Mucosa of descending colon (tissue), 3 donors: ENCODE data around the gene KRT85. TPM values are rescaled to one million over a fixed set of nuclear protein-coding genes. Genes with fewer than 3 reads are reported as not detected.

Experiments used
- ATAC-seq: fragments of 200-7000 bp; cut with Tn5 transposase; one replicate; pipeline ENCODE4 v1.9.1; 2020; ENCODE audit warnings: mild to moderate bottlenecking, moderate library complexity
- DNase-seq, 3 donors: peaks; one replicate each; pipeline ENCODE4 v3.0.0-alpha.2; 2020
- H3K36me3 ChIP-seq: fragments of 200-600 bp; one replicate; pipeline ENCODE4 v1.8.0; 2021; ENCODE audit warnings: low read depth, mild to moderate bottlenecking
- H3K4me1 ChIP-seq: fragments of 200-600 bp; one replicate; pipeline ENCODE4 v1.8.0; 2021; ENCODE audit warnings: low read depth, mild to moderate bottlenecking
- H3K4me3 ChIP-seq: fragments of 200-600 bp; one replicate; pipeline ENCODE4 v1.8.0; 2021; ENCODE audit warnings: mild to moderate bottlenecking
- H3K9me3 ChIP-seq: fragments of 200-600 bp; one replicate; pipeline ENCODE4 v1.8.0; 2021; ENCODE audit warnings: mild to moderate bottlenecking
- intact Hi-C, 2 donors: fragments of 100-400 bp; cut with DNase I in 1 of 2; cut with micrococcal nuclease in 1 of 2; formaldehyde crosslinking; loops; one replicate each; pipeline versions ENCODE4 v1.11.0 to v1.11.1; 2022; cut with DNase I, micrococcal nuclease
- total RNA-seq, 3 donors: library from RNA; stranded (reverse); fragmentation: NEBNext Ultra II Directional in 2 of 3; extraction: Animal tissue kit (Norgen Biotek cat#: 25700) in 2 of 3; gene quantifications; one replicate each; pipeline versions ENCODE4 v1.2.1 to v1.2.4, GENCODE V29; 2021 to 2023
- TF ChIP-seq, protein P1 (sequence below): fragments of 200-600 bp; IDR thresholded peaks from one replicate; pipeline ENCODE4 v1.8.0; 2022; ENCODE audit warnings: antibody characterized with exemption, mild to moderate bottlenecking
- donor health status: DM: no; HTN: no; CAD: no; lungs with moderate emphysema.
- donor health status: DM: no; HTN: no; CAD: no.
- donor health status: DM: no; HTN: yes; CAD: no.

The KRT85 gene
- total RNA-seq, 3 donors from 2014 or later = not detected

DNA sequence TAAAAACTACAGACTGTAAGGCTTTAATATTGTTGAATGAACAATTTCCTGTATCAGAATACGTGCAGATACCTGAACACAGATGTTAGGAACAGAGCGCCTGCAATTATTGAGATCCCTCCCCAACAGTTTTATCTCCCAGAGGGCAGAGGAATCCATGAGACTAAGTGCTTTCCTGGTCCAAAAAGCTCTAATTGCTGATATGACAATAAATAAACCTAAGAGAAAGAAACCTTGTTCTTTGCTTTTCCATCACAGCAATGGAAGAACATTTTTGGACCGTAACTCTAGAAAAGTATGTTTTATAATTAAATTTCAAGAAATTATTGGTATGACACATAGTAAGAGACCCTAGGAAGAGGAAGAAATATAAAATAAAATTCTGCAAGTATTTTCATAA is 33.1 kb downstream of the KRT85 start:
- no peaks in the 10 kb centered on the region for H3K36me3 ChIP-seq
- intact Hi-C loops = no loop called here
- no peaks in the 10 kb centered on the region for H3K9me3 ChIP-seq
- H3K4me1 ChIP-seq = peaks cover 9% of the 10 kb centered on the region
- ATAC-seq (no peak), DNase-seq (no peak)
- TF ChIP-seq, protein P1, sequence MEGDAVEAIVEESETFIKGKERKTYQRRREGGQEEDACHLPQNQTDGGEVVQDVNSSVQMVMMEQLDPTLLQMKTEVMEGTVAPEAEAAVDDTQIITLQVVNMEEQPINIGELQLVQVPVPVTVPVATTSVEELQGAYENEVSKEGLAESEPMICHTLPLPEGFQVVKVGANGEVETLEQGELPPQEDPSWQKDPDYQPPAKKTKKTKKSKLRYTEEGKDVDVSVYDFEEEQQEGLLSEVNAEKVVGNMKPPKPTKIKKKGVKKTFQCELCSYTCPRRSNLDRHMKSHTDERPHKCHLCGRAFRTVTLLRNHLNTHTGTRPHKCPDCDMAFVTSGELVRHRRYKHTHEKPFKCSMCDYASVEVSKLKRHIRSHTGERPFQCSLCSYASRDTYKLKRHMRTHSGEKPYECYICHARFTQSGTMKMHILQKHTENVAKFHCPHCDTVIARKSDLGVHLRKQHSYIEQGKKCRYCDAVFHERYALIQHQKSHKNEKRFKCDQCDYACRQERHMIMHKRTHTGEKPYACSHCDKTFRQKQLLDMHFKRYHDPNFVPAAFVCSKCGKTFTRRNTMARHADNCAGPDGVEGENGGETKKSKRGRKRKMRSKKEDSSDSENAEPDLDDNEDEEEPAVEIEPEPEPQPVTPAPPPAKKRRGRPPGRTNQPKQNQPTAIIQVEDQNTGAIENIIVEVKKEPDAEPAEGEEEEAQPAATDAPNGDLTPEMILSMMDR = no peak
- H3K4me3 ChIP-seq = no peak overlapping the region

DNA sequence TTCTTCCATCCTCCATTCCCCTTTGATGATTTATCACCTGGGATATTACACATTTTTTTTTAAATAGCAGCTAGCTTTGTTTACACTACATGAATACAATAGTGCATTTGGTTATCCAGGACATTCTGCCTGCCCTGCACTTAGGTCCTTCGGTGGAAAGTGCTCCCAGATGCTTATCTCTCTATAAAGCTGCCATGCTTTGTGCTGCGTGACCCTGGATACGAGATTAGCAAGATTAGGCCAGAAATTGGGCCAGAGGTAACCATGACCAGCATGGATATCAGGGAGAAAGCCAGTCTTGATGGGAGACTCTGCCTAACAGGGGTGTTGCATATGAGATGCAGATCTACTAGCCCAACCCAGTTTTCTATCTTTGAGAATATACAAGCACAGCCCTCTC is 34.0 kb downstream of the KRT85 start:
- H3K9me3 ChIP-seq = no peaks in the 10 kb centered on the region
- TF ChIP-seq, protein P1 = no peak
- DNase-seq = no peak

DNA sequence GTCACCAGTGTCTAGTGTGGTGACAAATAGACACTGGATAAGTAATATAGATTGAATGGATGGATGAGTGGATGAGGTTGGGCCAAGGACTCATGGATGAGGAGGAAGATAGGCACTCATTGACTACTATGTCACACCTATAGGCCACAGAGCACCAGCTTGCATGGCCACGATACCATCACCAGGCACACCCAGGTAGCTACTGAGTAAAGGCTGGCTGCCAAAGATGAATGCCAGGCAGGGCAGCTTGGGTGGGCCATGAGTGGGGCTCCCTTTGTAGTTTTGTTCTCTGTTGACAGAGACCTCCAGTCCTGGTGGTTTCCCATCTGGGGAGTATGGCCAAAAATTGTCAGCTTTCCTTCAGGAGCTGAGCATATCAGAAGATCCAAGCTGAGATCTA is 34.9 kb downstream of the KRT85 start:
- TF ChIP-seq, protein P1 = no peak
- intact Hi-C loops = no loop called here
- H3K4me1 ChIP-seq = peaks cover 9% of the 10 kb centered on the region
- no peak overlapping the region for H3K4me3 ChIP-seq
- ATAC-seq (no peak), DNase-seq (no peak)
- H3K36me3 ChIP-seq = no peaks in the 10 kb centered on the region
- no peaks in the 10 kb centered on the region for H3K9me3 ChIP-seq

More for the DNA sequence above, 34.0 kb downstream of the KRT85 start:
- Histone ChIP-seq H3K4me3 (no peak overlapping the region), H3K4me1 (peaks cover 9% of the 10 kb centered on the region), H3K36me3 (no peaks in the 10 kb centered on the region)
- no peak for ATAC-seq
- intact Hi-C loops = no loop called here

DNA sequence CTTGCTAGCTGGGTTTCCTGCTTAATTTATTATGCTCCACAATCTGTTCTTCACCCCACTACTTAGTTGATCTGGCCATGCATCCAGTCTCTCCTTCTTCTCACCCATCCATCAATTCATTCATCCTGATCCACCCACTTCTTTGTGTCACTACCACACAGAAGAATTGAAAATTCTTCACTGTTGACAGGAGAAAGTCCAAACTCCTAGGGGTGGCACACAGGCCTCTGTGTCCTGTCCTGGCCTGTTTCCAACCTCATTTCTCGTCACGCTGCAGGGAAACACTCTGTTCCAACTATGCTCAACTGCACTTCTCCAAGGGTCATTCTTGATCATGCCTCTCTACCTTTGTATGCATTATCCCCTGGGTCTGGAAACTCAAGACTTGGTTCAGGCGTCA is 35.4 kb downstream of the KRT85 start:
- TF ChIP-seq, protein P1 = no peak
- ATAC-seq = no peak
- H3K4me1 ChIP-seq = peaks cover 9% of the 10 kb centered on the region
- intact Hi-C loops = no loop called here
- H3K9me3 ChIP-seq = no peaks in the 10 kb centered on the region
- H3K36me3 ChIP-seq = no peaks in the 10 kb centered on the region
- no peak for DNase-seq
- no peak overlapping the region for H3K4me3 ChIP-seq

DNA sequence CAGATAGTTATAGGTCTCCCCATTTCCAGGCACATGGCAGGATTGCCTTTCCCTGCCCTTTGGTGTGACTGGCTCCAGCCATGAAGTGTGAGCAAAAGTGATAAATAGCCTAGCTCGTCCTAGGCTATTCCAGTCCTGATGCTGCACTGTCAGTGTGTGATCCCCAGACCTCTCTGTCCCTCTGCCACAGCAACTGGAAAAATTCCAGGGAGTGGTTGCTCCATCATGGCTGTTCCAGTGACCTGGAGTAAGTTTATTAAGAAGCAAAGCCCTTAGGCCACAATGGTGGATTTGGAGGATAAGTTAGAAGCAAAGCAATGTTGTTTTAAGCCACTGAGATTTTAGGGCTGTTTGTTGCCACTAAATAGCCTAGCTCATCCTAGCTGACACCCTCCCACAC is 36.2 kb downstream of the KRT85 start:
- DNase-seq (no peak), ATAC-seq (no peak)
- Histone ChIP-seq H3K9me3 (no peaks in the 10 kb centered on the region), H3K4me3 (no peak overlapping the region), H3K4me1 (peaks cover 9% of the 10 kb centered on the region), H3K36me3 (no peaks in the 10 kb centered on the region)
- intact Hi-C loops = no loop called here
- TF ChIP-seq, protein P1 = no peak
